ENCODE measurements around the gene RAP1GDS1.
"Not testable (repeated sequence)": the region's sequence is repeated elsewhere in the genome, so short reads cannot be mapped to it uniquely, and the experiment has no call there.

The RAP1GDS1 gene

GRCh38 chr4:98444371-98444770 is 183.2 kb downstream of the RAP1GDS1 start:
- peaks cover 6% of the 10 kb centered on the region for H3K36me3 ChIP-seq (ENCODE audit: insufficient read depth, low read length)

GRCh38 chr4:98446499-98447375 is 185.6 kb downstream of the RAP1GDS1 start:
- H3K36me3 ChIP-seq (ENCODE audit: insufficient read depth, low read length) = peaks cover 6% of the 10 kb centered on the region
- H3K4me3 ChIP-seq (ENCODE audit: low read depth in 1 of 2, low read length in 2 of 2) = no peak overlapping the region
- no peaks in the 10 kb centered on the region for H3K27me3 ChIP-seq (ENCODE audit: control insufficient read depth in 1 of 2, insufficient read depth in 2 of 2, low read length in 2 of 2)
- H3K27ac ChIP-seq (ENCODE audit: low read depth, low read length) = no peak overlapping the region
- no peak overlapping the region for H3K9ac ChIP-seq (ENCODE audit: low read length)
- H3K4me1 ChIP-seq (ENCODE audit: insufficient read depth, low read length) = no peaks in the 10 kb centered on the region
- H3K9me3 ChIP-seq (ENCODE audit: low read length) = no peaks in the 10 kb centered on the region

More at GRCh38 chr4:98444371-98444770, 183.2 kb downstream of the RAP1GDS1 start:
- Histone ChIP-seq H3K9ac (ENCODE audit: low read length) (no peak overlapping the region), H3K27me3 (ENCODE audit: control insufficient read depth in 1 of 2, insufficient read depth in 2 of 2, low read length in 2 of 2) (no peaks in the 10 kb centered on the region), H3K27ac (ENCODE audit: low read depth, low read length) (no peak overlapping the region), H3K4me3 (ENCODE audit: low read depth in 1 of 2, low read length in 2 of 2) (no peak overlapping the region), H3K9me3 (ENCODE audit: low read length) (no peaks in the 10 kb centered on the region), H3K4me1 (ENCODE audit: insufficient read depth, low read length) (no peaks in the 10 kb centered on the region)

- H3K27ac ChIP-seq (ENCODE audit: low read depth, low read length) = no peak overlapping the region
- H3K36me3 ChIP-seq (ENCODE audit: insufficient read depth, low read length) = peaks cover 6% of the 10 kb centered on the region
Measured at GRCh38 chr4:98447648-98448047, 186.5 kb downstream of the RAP1GDS1 start.

GRCh38 chr4:98448908-98449307 is 187.7 kb downstream of the RAP1GDS1 start:
- Histone ChIP-seq H3K27ac (ENCODE audit: low read depth, low read length) (no peak overlapping the region), H3K4me1 (ENCODE audit: insufficient read depth, low read length) (no peaks in the 10 kb centered on the region)

More at GRCh38 chr4:98447648-98448047, 186.5 kb downstream of the RAP1GDS1 start:
- H3K27me3 ChIP-seq (ENCODE audit: control insufficient read depth in 1 of 2, insufficient read depth in 2 of 2, low read length in 2 of 2) = no peaks in the 10 kb centered on the region
- no peaks in the 10 kb centered on the region for H3K4me1 ChIP-seq (ENCODE audit: insufficient read depth, low read length)
- no peak overlapping the region for H3K9ac ChIP-seq (ENCODE audit: low read length)
- no peaks in the 10 kb centered on the region for H3K9me3 ChIP-seq (ENCODE audit: low read length)
- no peak overlapping the region for H3K4me3 ChIP-seq (ENCODE audit: low read depth in 1 of 2, low read length in 2 of 2)

GRCh38 chr4:98452091-98452490 is 190.9 kb downstream of the RAP1GDS1 start:
- Histone ChIP-seq H3K4me3 (ENCODE audit: low read depth in 1 of 2, low read length in 2 of 2) (no peak overlapping the region), H3K4me1 (ENCODE audit: insufficient read depth, low read length) (no peaks in the 10 kb centered on the region), H3K9ac (ENCODE audit: low read length) (no peak overlapping the region), H3K27me3 (ENCODE audit: control insufficient read depth in 1 of 2, insufficient read depth in 2 of 2, low read length in 2 of 2) (no peaks in the 10 kb centered on the region), H3K36me3 (ENCODE audit: insufficient read depth, low read length) (no peaks in the 10 kb centered on the region), H3K27ac (ENCODE audit: low read depth, low read length) (no peak overlapping the region), H3K9me3 (ENCODE audit: low read length) (no peaks in the 10 kb centered on the region)

More at GRCh38 chr4:98448908-98449307, 187.7 kb downstream of the RAP1GDS1 start:
- Histone ChIP-seq H3K4me3 (ENCODE audit: low read depth in 1 of 2, low read length in 2 of 2) (no peak overlapping the region), H3K36me3 (ENCODE audit: insufficient read depth, low read length) (no peaks in the 10 kb centered on the region), H3K9me3 (ENCODE audit: low read length) (no peaks in the 10 kb centered on the region), H3K9ac (ENCODE audit: low read length) (no peak overlapping the region), H3K27me3 (ENCODE audit: control insufficient read depth in 1 of 2, insufficient read depth in 2 of 2, low read length in 2 of 2) (no peaks in the 10 kb centered on the region)

GRCh38 chr4:98457422-98457821 is 196.2 kb downstream of the RAP1GDS1 start:
- H3K27ac ChIP-seq (ENCODE audit: low read depth, low read length); H3K4me3 ChIP-seq (ENCODE audit: low read depth in 1 of 2, low read length in 2 of 2); H3K9ac ChIP-seq (ENCODE audit: low read length); H3K4me1 ChIP-seq (ENCODE audit: insufficient read depth, low read length); H3K36me3 ChIP-seq (ENCODE audit: insufficient read depth, low read length); H3K9me3 ChIP-seq (ENCODE audit: low read length); H3K27me3 ChIP-seq (ENCODE audit: control insufficient read depth in 1 of 2, insufficient read depth in 2 of 2, low read length in 2 of 2): not testable (repeated sequence)

- not testable (repeated sequence) for H3K27me3 ChIP-seq (ENCODE audit: control insufficient read depth in 1 of 2, insufficient read depth in 2 of 2, low read length in 2 of 2); H3K9ac ChIP-seq (ENCODE audit: low read length); H3K36me3 ChIP-seq (ENCODE audit: insufficient read depth, low read length); H3K9me3 ChIP-seq (ENCODE audit: low read length); H3K4me1 ChIP-seq (ENCODE audit: insufficient read depth, low read length); H3K27ac ChIP-seq (ENCODE audit: low read depth, low read length); H3K4me3 ChIP-seq (ENCODE audit: low read depth in 1 of 2, low read length in 2 of 2)
Measured at GRCh38 chr4:98461121-98461865, 200.1 kb downstream of the RAP1GDS1 start.

GRCh38 chr4:98462487-98462886 is 201.3 kb downstream of the RAP1GDS1 start:
- no peaks in the 10 kb centered on the region for H3K27me3 ChIP-seq (ENCODE audit: control insufficient read depth in 1 of 2, insufficient read depth in 2 of 2, low read length in 2 of 2)
- H3K4me1 ChIP-seq (ENCODE audit: insufficient read depth, low read length) = peaks cover 4% of the 10 kb centered on the region
- H3K9ac ChIP-seq (ENCODE audit: low read length) = no peak overlapping the region
- no peaks in the 10 kb centered on the region for H3K36me3 ChIP-seq (ENCODE audit: insufficient read depth, low read length)
- no peak overlapping the region for H3K27ac ChIP-seq (ENCODE audit: low read depth, low read length)
- H3K4me3 ChIP-seq (ENCODE audit: low read depth in 1 of 2, low read length in 2 of 2) = no peak overlapping the region
- no peaks in the 10 kb centered on the region for H3K9me3 ChIP-seq (ENCODE audit: low read length)

- no peak overlapping the region for H3K9ac ChIP-seq (ENCODE audit: low read length)
Measured at GRCh38 chr4:98466868-98467599, 205.8 kb downstream of the RAP1GDS1 start.

GRCh38 chr4:98467627-98468072 is 206.5 kb downstream of the RAP1GDS1 start:
- Histone ChIP-seq H3K9ac (ENCODE audit: low read length) (peak overlapping the region; percentile 11), H3K9me3 (ENCODE audit: low read length) (no peaks in the 10 kb centered on the region), H3K27ac (ENCODE audit: low read depth, low read length) (no peak overlapping the region), H3K27me3 (ENCODE audit: control insufficient read depth in 1 of 2, insufficient read depth in 2 of 2, low read length in 2 of 2) (no peaks in the 10 kb centered on the region), H3K4me3 (ENCODE audit: low read depth in 1 of 2, low read length in 2 of 2) (peak overlapping the region in 1 of 2 donors; percentile 52), H3K4me1 (ENCODE audit: insufficient read depth, low read length) (peaks cover 11% of the 10 kb centered on the region), H3K36me3 (ENCODE audit: insufficient read depth, low read length) (no peaks in the 10 kb centered on the region)

More at GRCh38 chr4:98466868-98467599, 205.8 kb downstream of the RAP1GDS1 start:
- H3K27me3 ChIP-seq (ENCODE audit: control insufficient read depth in 1 of 2, insufficient read depth in 2 of 2, low read length in 2 of 2) = no peaks in the 10 kb centered on the region
- no peak overlapping the region for H3K27ac ChIP-seq (ENCODE audit: low read depth, low read length)
- H3K4me3 ChIP-seq (ENCODE audit: low read depth in 1 of 2, low read length in 2 of 2) = peak overlapping the region in 1 of 2 donors; percentile 52
- H3K36me3 ChIP-seq (ENCODE audit: insufficient read depth, low read length) = no peaks in the 10 kb centered on the region
- H3K4me1 ChIP-seq (ENCODE audit: insufficient read depth, low read length) = peaks cover 11% of the 10 kb centered on the region
- no peaks in the 10 kb centered on the region for H3K9me3 ChIP-seq (ENCODE audit: low read length)

GRCh38 chr4:98468709-98469108 is 207.5 kb downstream of the RAP1GDS1 start:
- H3K9me3 ChIP-seq (ENCODE audit: low read length) = no peaks in the 10 kb centered on the region
- no peaks in the 10 kb centered on the region for H3K27me3 ChIP-seq (ENCODE audit: control insufficient read depth in 1 of 2, insufficient read depth in 2 of 2, low read length in 2 of 2)
- H3K4me3 ChIP-seq (ENCODE audit: low read depth in 1 of 2, low read length in 2 of 2) = no peak overlapping the region
- no peak overlapping the region for H3K27ac ChIP-seq (ENCODE audit: low read depth, low read length)
- H3K36me3 ChIP-seq (ENCODE audit: insufficient read depth, low read length) = no peaks in the 10 kb centered on the region
- H3K9ac ChIP-seq (ENCODE audit: low read length) = no peak overlapping the region
- peaks cover 11% of the 10 kb centered on the region for H3K4me1 ChIP-seq (ENCODE audit: insufficient read depth, low read length)

All from muscle layer of colon (tissue), 2 donors.